HL-60 (cell line): ENCODE measurements around the gene HOXD1.

ENCODE experiments used
- DNase-seq, 2 experiments: peaks; one replicate each; pipeline ENCODE4 v3.0.0-alpha.2; 2010 to 2020; ENCODE audit warnings: low read depth in 1 of 2, low spot score in 1 of 2
- H3K27ac ChIP-seq: fragments of 250-450 bp; sonication (Bioruptor Pico); replicated peaks from 2 replicates; pipeline ENCODE4 v1.5.1; 2020; ENCODE audit warnings: mild to moderate bottlenecking, moderate library complexity
- H3K27me3 ChIP-seq: fragments of 250-450 bp; sonication (Bioruptor Pico); 2 replicates; pipeline ENCODE4 v1.5.1; 2021; ENCODE audit warnings: mild to moderate bottlenecking, moderate library complexity; ENCODE audit not compliant: insufficient read depth, poor library complexity, severe bottlenecking
- H3K4me3 ChIP-seq: replicated peaks from 2 replicates; pipeline ENCODE4 v1.5.1; 2011; ENCODE audit warnings: mild to moderate bottlenecking, control low read depth, low read length; ENCODE audit not compliant: insufficient read depth
- GABPA ChIP-seq: IDR thresholded peaks from 2 replicates; pipeline ENCODE4 v1.6.1; 2012; ENCODE audit warnings: low read depth
- POLR2AphosphoS5 ChIP-seq: IDR thresholded peaks from 2 replicates; pipeline ENCODE4 v1.6.1; 2012; ENCODE audit warnings: low read depth
- SPI1 ChIP-seq: IDR thresholded peaks from 2 replicates; pipeline ENCODE4 v1.6.1; 2012; ENCODE audit warnings: low read depth, mild to moderate bottlenecking, borderline replicate concordance
- TF ChIP-seq, protein P1 (sequence below): IDR thresholded peaks from one replicate; pipeline ENCODE4 v1.5.1; 2011; ENCODE audit warnings: low read length, control low read depth, inconsistent platforms; ENCODE audit not compliant: insufficient read depth
- TF ChIP-seq, protein P2 (sequence below): IDR thresholded peaks from 2 replicates; pipeline ENCODE4 v1.6.1; 2012; ENCODE audit warnings: low read depth; ENCODE audit not compliant: insufficient replicate concordance

Gene HOXD1

DNA sequence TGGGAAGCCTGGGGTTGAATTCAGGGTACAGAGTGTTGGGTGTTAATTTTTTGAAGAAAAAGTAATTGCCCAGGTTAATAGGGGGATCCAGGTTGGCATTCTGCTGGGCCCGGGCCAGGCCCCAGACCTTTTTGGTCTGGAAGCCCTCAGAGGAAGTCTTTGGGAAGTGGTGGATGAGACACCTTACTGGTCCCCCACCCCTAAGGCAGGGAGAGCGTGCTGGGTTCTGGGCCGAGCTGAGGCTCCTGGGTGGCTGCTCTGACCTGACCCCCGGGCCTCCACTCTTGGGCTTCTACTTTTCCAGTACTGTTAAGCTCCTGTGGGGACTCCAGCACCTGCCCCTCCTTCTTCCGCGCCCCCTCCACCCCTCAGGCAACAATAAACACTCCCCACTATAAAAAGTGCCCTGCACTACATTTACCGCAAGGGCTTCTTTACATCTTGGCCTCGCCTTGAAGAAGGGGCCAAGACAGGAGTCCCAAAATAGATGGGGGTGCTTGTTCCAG, 32.1 kb upstream of the HOXD1 start:
- no peak overlapping the region for H3K4me3 ChIP-seq
- no peak overlapping the region for H3K27ac ChIP-seq
- no peak for TF ChIP-seq SPI1
- peaks cover 72% of the 10 kb centered on the region for H3K27me3 ChIP-seq
- DNase-seq = no peak

DNA sequence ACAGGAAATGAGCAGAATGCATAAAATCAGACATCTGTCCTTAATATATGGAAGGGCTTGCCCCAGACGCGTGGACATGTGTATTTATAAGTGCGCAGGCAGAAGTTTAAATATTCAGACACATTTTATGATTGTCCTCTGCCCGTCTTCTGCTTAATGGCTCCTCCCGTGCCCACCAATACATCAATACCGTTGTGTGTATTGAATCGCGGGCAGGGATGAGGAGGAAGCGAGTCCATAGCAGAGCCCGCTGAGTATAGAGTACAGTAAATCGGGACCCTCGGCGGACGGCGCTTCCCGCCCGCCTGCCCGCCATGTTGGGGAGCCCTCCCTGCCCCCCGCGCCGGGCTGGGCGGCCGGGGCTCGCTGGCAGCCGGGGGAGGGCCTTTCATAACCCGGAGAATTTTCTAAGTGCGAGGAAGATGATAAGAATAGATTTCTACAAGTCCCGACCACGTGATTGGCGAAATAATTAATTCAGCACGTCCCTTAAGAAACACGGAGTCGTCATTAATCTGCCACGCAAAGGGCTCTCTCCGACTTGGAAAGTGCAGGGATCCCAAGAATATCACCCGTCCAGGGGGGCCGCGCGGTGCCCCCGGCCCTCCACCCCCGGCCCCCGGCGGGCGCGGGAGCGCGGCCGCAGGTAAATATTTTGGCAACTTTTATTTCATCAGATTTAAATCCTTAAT, 31.5 kb upstream of the HOXD1 start, which contains the start of gene HOXD3:
Gene HOXD3, plus strand, starts transcription at position 501 of the 692 bp plus-strand sequence. CDS start 11,808 bp downstream, outside the sequence.
- H3K27ac ChIP-seq = no peak within 1 kb of the TSS
- TF ChIP-seq, protein P1, sequence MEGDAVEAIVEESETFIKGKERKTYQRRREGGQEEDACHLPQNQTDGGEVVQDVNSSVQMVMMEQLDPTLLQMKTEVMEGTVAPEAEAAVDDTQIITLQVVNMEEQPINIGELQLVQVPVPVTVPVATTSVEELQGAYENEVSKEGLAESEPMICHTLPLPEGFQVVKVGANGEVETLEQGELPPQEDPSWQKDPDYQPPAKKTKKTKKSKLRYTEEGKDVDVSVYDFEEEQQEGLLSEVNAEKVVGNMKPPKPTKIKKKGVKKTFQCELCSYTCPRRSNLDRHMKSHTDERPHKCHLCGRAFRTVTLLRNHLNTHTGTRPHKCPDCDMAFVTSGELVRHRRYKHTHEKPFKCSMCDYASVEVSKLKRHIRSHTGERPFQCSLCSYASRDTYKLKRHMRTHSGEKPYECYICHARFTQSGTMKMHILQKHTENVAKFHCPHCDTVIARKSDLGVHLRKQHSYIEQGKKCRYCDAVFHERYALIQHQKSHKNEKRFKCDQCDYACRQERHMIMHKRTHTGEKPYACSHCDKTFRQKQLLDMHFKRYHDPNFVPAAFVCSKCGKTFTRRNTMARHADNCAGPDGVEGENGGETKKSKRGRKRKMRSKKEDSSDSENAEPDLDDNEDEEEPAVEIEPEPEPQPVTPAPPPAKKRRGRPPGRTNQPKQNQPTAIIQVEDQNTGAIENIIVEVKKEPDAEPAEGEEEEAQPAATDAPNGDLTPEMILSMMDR = no peak
- TF ChIP-seq SPI1 (no peak), POLR2AphosphoS5 (no peak), GABPA (no peak)
- TF ChIP-seq, protein P2, sequence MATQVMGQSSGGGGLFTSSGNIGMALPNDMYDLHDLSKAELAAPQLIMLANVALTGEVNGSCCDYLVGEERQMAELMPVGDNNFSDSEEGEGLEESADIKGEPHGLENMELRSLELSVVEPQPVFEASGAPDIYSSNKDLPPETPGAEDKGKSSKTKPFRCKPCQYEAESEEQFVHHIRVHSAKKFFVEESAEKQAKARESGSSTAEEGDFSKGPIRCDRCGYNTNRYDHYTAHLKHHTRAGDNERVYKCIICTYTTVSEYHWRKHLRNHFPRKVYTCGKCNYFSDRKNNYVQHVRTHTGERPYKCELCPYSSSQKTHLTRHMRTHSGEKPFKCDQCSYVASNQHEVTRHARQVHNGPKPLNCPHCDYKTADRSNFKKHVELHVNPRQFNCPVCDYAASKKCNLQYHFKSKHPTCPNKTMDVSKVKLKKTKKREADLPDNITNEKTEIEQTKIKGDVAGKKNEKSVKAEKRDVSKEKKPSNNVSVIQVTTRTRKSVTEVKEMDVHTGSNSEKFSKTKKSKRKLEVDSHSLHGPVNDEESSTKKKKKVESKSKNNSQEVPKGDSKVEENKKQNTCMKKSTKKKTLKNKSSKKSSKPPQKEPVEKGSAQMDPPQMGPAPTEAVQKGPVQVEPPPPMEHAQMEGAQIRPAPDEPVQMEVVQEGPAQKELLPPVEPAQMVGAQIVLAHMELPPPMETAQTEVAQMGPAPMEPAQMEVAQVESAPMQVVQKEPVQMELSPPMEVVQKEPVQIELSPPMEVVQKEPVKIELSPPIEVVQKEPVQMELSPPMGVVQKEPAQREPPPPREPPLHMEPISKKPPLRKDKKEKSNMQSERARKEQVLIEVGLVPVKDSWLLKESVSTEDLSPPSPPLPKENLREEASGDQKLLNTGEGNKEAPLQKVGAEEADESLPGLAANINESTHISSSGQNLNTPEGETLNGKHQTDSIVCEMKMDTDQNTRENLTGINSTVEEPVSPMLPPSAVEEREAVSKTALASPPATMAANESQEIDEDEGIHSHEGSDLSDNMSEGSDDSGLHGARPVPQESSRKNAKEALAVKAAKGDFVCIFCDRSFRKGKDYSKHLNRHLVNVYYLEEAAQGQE = no peak
- H3K27me3 ChIP-seq = peaks cover 76% of the 10 kb centered on the region
- H3K4me3 ChIP-seq = no peak within 1 kb of the TSS
- DNase-seq = no peak

DNA sequence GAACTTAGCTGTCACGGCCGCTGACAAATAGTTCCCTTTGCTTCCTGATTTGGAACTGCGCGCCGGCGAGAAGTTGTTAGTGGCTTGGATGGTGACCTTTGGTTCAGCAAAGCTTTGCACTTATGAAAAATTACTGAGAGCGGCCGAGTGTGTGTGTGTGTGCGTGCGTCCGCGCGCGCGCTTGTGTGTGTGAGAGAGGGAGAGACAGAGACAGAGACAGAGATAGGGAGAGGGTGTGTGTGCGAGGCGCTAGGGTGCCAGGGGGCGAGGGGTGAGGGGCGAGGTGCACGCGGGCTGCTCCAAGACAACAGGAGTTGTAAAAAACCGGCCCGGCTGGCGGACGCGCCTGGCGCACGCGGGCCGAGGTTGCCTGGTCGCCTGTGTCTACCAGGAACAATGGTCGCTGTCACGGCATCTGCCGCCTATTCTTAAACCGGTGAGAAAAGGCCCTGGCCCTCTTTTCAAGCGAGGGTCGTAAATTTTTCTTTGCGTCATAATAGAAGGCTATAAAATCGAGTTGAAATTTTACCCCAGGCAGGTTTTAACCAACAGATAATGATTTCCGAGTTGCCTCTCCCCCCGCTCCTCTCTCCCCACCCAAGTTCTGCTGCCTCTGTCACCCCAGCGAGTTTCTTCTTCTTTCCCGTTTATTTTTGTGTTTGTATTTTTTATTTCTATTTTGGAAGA, 30.8 kb upstream of the HOXD1 start:
- Histone ChIP-seq H3K27ac (no peak overlapping the region), H3K27me3 (peaks cover 82% of the 10 kb centered on the region), H3K4me3 (no peak overlapping the region)
- no peak for DNase-seq
- TF ChIP-seq, protein P2 = no peak
- no peak for TF ChIP-seq POLR2AphosphoS5
- TF ChIP-seq SPI1 = no peak
- TF ChIP-seq, protein P1 = no peak
- no peak for TF ChIP-seq GABPA

- no peak overlapping the region for H3K27ac ChIP-seq
- DNase-seq = no peak
- no peak overlapping the region for H3K4me3 ChIP-seq
- TF ChIP-seq, protein P1 = no peak
- TF ChIP-seq, protein P2 = no peak
- TF ChIP-seq SPI1 (no peak), POLR2AphosphoS5 (no peak), GABPA (no peak)
- peaks cover 82% of the 10 kb centered on the region for H3K27me3 ChIP-seq
Measured at GRCh38 chr2:176158186-176158591, 30.3 kb upstream of the HOXD1 start.
